Heart right ventricle (tissue), 16 donors: ENCODE data around the gene C4orf33. TPM values are rescaled to one million over a fixed set of nuclear protein-coding genes. Genes with fewer than 3 reads are reported as not detected.

Source experiments
- ATAC-seq, 8 donors: fragments of 200-7000 bp; cut with Tn5 transposase; one replicate each; pipeline ENCODE4 v1.9.1; 2020; ENCODE audit warnings: mild to moderate bottlenecking in 8 of 8, moderate library complexity in 8 of 8, moderate number of reproducible peaks in 1 of 8
- DNase-seq, 2 donors: peaks; one replicate each; pipeline ENCODE4 v3.0.0-alpha.2; 2020
- H3K27ac ChIP-seq, 10 donors: fragments of 200-600 bp; sonication (generic) in 2 of 10; one replicate each; pipeline versions ENCODE4 v1.5.0 to v1.8.0; 2020 to 2022; ENCODE audit warnings: mild to moderate bottlenecking in 3 of 10
- H3K27me3 ChIP-seq, 7 donors: fragments of 200-600 bp; one replicate each; pipeline ENCODE4 v1.8.0; 2021 to 2022; ENCODE audit warnings: mild to moderate bottlenecking in 2 of 7
- H3K36me3 ChIP-seq, 9 donors: fragments of 200-600 bp; sonication (generic) in 1 of 9; one replicate each; pipeline versions ENCODE4 v1.5.0 to v1.8.0; 2020 to 2022; ENCODE audit warnings: mild to moderate bottlenecking in 2 of 9
- H3K4me1 ChIP-seq, 9 donors: fragments of 200-600 bp; sonication (generic) in 1 of 9; one replicate each; pipeline versions ENCODE4 v1.5.0 to v1.8.0; 2020 to 2022; ENCODE audit warnings: mild to moderate bottlenecking in 4 of 9
- H3K4me3 ChIP-seq, 10 donors: fragments of 200-600 bp; sonication (generic) in 2 of 10; one replicate each; pipeline versions ENCODE4 v1.5.0 to v1.8.0; 2020 to 2022; ENCODE audit warnings: mild to moderate bottlenecking in 7 of 10, moderate library complexity in 2 of 10
- H3K9me3 ChIP-seq, 11 donors: fragments of 200-600 bp in 10 of 11; sonication (generic) in 2 of 11; one replicate each; pipeline versions ENCODE4 v1.5.0 to v1.8.0; 2013 to 2022; ENCODE audit warnings: mild to moderate bottlenecking in 2 of 11, control low read depth in 1 of 11, moderate library complexity in 1 of 11
- CTCF ChIP-seq, 9 donors: fragments of 200-600 bp; sonication (generic) in 2 of 9; IDR thresholded peaks; one replicate each; pipeline versions ENCODE4 v1.5.0 to v1.8.0; 2021 to 2022; ENCODE audit warnings: antibody characterized with exemption in 9 of 9, mild to moderate bottlenecking in 5 of 9, moderate library complexity in 1 of 9
- WGBS, 2 donors: extraction: QIAGEN DNeasy Blood & Tissue Kit; methylation state at CpG; one replicate each; pipeline ENCODE4 v1.1.7; 2013; ENCODE audit warnings: inconsistent platforms in 1 of 2; 5-methylcytosine and 5-hydroxymethylcytosine counted together
- intact Hi-C, 10 donors: fragments of 100-400 bp; cut with DNase I; formaldehyde crosslinking; loops; one replicate each; pipeline versions ENCODE4 v1.11.1 to v1.14.2; 2022
- long read RNA-seq, 3 donors: library from polyadenylated mRNA; unstranded; transcript quantifications; one replicate each; pipeline ENCODE4 v2.0.0, GENCODE V29; 2020 to 2021
- polyA plus RNA-seq, 2 donors: library from polyadenylated mRNA; stranded (reverse); fragments of 200-250 nt; gene quantifications; one replicate each; pipeline ENCODE4 v1.2.3, GENCODE V29; 2013
- total RNA-seq, 10 donors: library from RNA; stranded (reverse); fragmentation: NEBNext Ultra II Directional in 3 of 10; extraction: Animal tissue kit (Norgen Biotek cat#: 25700) in 3 of 10; gene quantifications; one replicate each; pipeline versions ENCODE4 v1.2.1 to v1.2.4, GENCODE V29; 2021 to 2023
- donor health status: Arrhythmogenic right ventricular cardiomyopathy.
- donor health status: ischemic (EF 13 %, LVEDD 7.1; RV severe dilation, severe dysfunction).
- donor health status: healthy with polysubstance abuse.
- donor health status: DM: no; HTN: yes; CAD: no.
- donor health status: DM: no; HTN: no; CAD: no.
- donor health status: ischemic (EF 25% LVEDD 6.9; RV normal size, moderate dysfunction).
- donor health status: ischemic (EF 25% LVEDD 5.7; RV mildly dilated, moderate dysfunction).
- donor health status: healthy.
- donor health status: DM: yes; HTN: yes; CAD: no.
- donor health status: Ischemic cardiomyopathy.
- donor health status: ischemic (EF 35%, LVEDD 5.7; RV mildly dilated, moderate dysfunction).
- donor health status: nonischemic (EF 11% LVEDD 7.7; RV severe dilation, severe dysfunction).
- donor health status: DM: yes; HTN: yes; CAD: no.
- donor health status: PGD.
- donor health status: ischemic (EF 29% LVEDD 5.4; RV normal size, mild dysfunction).
- donor health status: nonischemic (EF 23%, LVEDD 6.1; RV moderate dilation, normal function).

C4orf33 gene
- 1 to 10 TPM; 2.5 to 5.2 (median 4.7) TPM for total RNA-seq
- 1 to 10 TPM; 3.0 to 7.5 TPM for polyA plus RNA-seq
- long read RNA-seq, donor 1, partial matches to known transcripts: 0 of 4 reads
- long read RNA-seq, donor 1, other reads (novel, unspliced or antisense): 3 of 4 reads
- long read RNA-seq, donor 2, full-length matches to known transcripts: 6 of 12 reads
- long read RNA-seq, donor 2, partial matches to known transcripts: 1 of 12 reads
- long read RNA-seq, donor 2, other reads (novel, unspliced or antisense): 5 of 12 reads
- long read RNA-seq, donor 3, full-length matches to known transcripts: 5 of 8 reads
- long read RNA-seq, donor 3, partial matches to known transcripts: 0 of 8 reads
- long read RNA-seq, donor 3, other reads (novel, unspliced or antisense): 3 of 8 reads

GRCh38 chr4:129095811-129096454, at the start of gene C4orf33:
Gene C4orf33 (plus strand): TSS chr4:129096152. CDS start chr4:129102611, 6,459 bp downstream.
- H3K4me1 ChIP-seq: peaks cover 0 to 41% (median 24%) of the 10 kb centered on the region in 9 donors
- DNase-seq (peak; percentile 50 to 79), ATAC-seq (peak in 7 of 8 donors; percentile 45 to 55 (median 47))
- TF ChIP-seq CTCF (IDR thresholded peaks at IDR 0.05): no peak
- H3K9me3 ChIP-seq: no peaks in the 10 kb centered on the region
- WGBS, 2 donors: 7% methylated on average over 14 of the region's 14 CpGs
- no peaks in the 10 kb centered on the region for H3K27me3 ChIP-seq
- peak within 1 kb of the TSS; percentile 57 to 95 (median 87) for H3K27ac ChIP-seq
- peak within 1 kb of the TSS; percentile 23 to 69 (median 56) for H3K4me3 ChIP-seq
- H3K36me3 ChIP-seq: no peaks in the 10 kb centered on the region
- intact Hi-C loops: loop anchor here in 2 of 10 donors (10.0 kb wide), 2 partner anchors 281 to 811 kb away; partner anchors contain the start of gene PGRMC2 (in 2 of the 2)

- intact Hi-C loops: no loop called here
- peaks cover 0 to 34% (median 4%) of the 10 kb centered on the region in 9 donors for H3K36me3 ChIP-seq
- DNase-seq (no peak), ATAC-seq (no peak)
- H3K4me3 ChIP-seq: no peak overlapping the region
- no peak overlapping the region for H3K27ac ChIP-seq
- peaks cover 3 to 100% (median 58%) of the 10 kb centered on the region in 11 donors for H3K9me3 ChIP-seq
- TF ChIP-seq CTCF (IDR thresholded peaks at IDR 0.05): no peak
- H3K4me1 ChIP-seq: no peaks in the 10 kb centered on the region
- no peaks in the 10 kb centered on the region for H3K27me3 ChIP-seq
These were observed 36.9 kb upstream of the C4orf33 start for GRCh38 chr4:129059028-129059427.

- Histone ChIP-seq H3K27ac (no peak overlapping the region), H3K4me3 (no peak overlapping the region), H3K4me1 (no peaks in the 10 kb centered on the region), H3K27me3 (no peaks in the 10 kb centered on the region), H3K36me3 (peaks cover 0 to 39% (median 4%) of the 10 kb centered on the region in 9 donors), H3K9me3 (peaks cover 0 to 100% (median 38%) of the 10 kb centered on the region in 11 donors)
- 99 to 100% methylated on average over 3 of the region's 3 CpGs for WGBS, 2 donors
- no peak for DNase-seq
- no peak for TF ChIP-seq CTCF (IDR thresholded peaks at IDR 0.05)
- intact Hi-C loops: no loop called here
- ATAC-seq: no peak
These were observed 33.4 kb upstream of the C4orf33 start for GRCh38 chr4:129062580-129062979.

GRCh38 chr4:129063640-129064039, 32.3 kb upstream of the C4orf33 start:
- H3K36me3 ChIP-seq: peaks cover 0 to 39% (median 4%) of the 10 kb centered on the region in 9 donors
- 96 to 98% methylated on average over 2 of the region's 2 CpGs for whole genome bisulfite sequencing, 2 donors

More at GRCh38 chr4:129063640-129064039, 32.3 kb upstream of the C4orf33 start:
- Histone ChIP-seq H3K4me3 (no peak overlapping the region), H3K27ac (no peak overlapping the region), H3K9me3 (peaks cover 0 to 100% (median 33%) of the 10 kb centered on the region in 11 donors), H3K4me1 (no peaks in the 10 kb centered on the region), H3K27me3 (no peaks in the 10 kb centered on the region)
- ATAC-seq: no peak
- no peak for TF ChIP-seq CTCF (IDR thresholded peaks at IDR 0.05)
- DNase-seq: no peak
- intact Hi-C loops: no loop called here
